Hindlimb muscle (tissue), 1 donor: Measurements from ENCODE around the gene EFNA4. TPM values are rescaled to one million over a fixed set of nuclear protein-coding genes. Genes with fewer than 3 reads are reported as not detected.
A peak's percentile ranks its signal among the peaks of the same experiment; 100 is the strongest.

Experiments
- DNase-seq: peaks from one replicate; pipeline ENCODE4 v3.0.0-alpha.2; 2013
- polyA plus RNA-seq: library from polyadenylated mRNA; unstranded; fragments of 120-200 nt; gene quantifications from one replicate; pipeline ENCODE4 v1.2.1, GENCODE V29; 2013; ENCODE audit not compliant: insufficient read length

EFNA4 gene
- polyA plus RNA-seq = 6.0 TPM

- DNase-seq = peak; percentile 89
Observed at GRCh38 chr1:155063550-155064110, at the start of gene EFNA4. Gene EFNA4, plus strand, starts transcription at chr1:155063740. Its CDS starts 84 bp downstream, at chr1:155063824.

GRCh38 chr1:155014709-155015508, 48.6 kb upstream of the EFNA4 start:
- no peak for DNase-seq

DNA sequence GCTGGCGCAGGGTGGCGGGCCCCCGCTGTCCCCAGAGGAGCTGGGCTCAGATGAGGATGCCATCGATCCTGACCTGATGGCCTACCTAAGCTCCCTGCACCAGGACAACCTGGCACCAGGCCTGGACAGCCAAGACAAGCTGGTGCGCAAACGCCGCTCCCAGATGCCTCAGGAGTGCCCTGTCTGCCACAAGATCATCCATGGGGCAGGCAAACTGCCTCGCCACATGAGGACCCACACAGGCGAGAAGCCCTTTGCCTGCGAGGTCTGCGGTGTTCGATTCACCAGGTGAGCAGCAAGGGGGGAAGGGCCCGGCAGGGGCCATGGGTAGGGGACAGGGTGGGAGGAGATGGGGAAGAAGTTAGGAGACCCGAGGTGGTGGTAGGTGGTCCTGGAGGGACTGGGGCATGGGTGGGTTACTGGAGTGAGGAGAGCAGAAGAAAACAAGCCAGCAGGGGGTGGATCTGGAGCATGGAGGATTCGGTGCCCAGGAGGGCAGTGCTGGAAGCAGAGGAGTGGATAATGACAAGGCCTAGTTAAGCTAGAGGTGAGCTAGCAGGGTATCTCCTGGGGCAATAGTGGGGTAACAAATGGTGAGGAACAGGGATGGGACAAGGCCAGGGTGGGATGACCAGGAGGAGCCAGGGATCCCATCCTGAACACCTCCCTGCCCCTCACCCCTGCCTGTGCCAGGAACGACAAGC, 47.9 kb upstream of the EFNA4 start:
- no peak for DNase-seq

DNA sequence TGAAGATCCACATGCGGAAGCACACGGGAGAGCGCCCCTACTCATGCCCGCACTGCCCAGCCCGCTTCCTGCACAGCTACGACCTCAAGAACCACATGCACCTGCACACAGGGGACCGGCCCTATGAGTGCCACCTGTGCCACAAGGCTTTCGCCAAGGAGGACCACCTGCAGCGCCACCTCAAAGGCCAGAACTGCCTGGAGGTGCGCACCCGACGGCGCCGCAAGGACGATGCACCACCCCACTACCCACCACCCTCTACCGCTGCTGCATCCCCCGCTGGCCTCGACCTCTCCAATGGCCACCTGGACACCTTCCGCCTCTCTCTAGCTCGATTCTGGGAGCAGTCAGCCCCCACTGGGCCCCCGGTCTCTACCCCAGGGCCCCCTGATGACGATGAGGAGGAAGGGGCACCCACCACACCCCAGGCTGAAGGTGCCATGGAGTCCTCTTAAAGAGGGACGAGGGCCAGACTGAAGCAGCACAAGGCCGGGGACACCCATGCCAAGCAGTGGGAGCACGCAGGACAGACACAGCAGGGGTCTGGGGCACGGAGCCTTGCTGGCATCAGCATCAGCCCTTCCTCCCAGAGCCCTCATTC, 47.2 kb upstream of the EFNA4 start:
- DNase-seq = no peak

DNA sequence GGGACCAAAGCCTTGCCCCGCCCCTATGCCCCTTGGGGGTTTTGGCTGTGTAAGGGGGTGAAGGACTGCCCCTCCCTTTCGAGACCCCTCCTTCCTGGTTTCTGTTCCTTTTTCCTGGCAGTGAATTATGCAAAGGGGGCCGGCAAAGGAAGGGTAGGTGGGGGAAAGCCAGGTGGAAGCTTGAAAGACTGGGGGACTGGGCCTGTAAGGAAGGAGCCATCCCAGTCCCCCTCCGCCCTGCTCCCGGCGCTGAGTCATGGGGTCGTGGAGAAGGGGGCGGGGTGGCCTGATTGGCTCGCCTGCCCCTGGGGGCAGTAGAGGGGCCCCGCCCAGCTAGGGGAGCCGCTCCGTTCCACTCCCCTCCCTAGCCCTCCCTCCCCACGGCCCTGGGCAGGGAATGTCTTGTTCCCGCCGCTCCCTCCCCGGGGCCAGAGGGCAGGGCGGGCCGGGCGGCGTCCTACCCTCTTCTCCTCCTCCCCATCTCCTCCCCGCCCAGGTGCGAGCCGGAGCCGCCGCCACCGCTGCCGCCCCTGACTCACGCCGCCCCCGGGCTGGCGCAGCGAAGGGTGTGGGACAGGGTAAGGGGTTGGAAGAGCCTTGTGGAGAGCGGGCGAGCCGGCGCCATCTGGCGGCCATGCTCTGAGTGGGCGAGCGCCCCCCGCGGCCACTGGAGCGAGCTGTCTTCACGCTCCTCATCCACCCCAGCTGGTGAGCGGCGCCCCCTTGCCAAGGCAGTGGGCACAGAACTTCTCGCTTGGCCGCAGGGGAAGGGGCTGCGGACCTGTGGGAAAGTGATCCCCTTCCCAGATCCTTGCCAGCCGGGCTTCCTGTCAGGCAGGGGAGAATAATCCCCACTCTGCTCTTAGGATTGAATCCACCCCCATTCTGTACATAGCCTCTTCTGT, 46.2 kb upstream of the EFNA4 start:
- DNase-seq = peak; percentile 88

DNA sequence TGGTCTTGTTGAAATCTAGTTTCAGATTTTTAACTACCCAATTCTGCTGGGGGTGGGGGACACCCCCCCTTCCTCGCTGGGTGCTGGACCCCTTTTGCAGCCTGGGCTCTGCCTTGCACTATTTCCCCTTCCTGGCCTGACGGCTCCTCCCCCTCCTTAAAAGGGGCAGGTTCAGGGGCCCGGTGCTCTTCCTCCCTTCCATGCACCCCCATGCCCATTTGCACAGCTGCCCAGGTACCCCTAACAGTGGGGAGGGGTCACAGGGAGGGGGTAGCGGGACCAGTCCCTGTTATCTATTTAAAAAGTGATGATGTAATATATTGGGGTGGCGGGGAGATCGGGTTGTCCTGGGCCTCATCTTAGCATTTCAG, 45.6 kb upstream of the EFNA4 start:
- DNase-seq = no peak

DNA sequence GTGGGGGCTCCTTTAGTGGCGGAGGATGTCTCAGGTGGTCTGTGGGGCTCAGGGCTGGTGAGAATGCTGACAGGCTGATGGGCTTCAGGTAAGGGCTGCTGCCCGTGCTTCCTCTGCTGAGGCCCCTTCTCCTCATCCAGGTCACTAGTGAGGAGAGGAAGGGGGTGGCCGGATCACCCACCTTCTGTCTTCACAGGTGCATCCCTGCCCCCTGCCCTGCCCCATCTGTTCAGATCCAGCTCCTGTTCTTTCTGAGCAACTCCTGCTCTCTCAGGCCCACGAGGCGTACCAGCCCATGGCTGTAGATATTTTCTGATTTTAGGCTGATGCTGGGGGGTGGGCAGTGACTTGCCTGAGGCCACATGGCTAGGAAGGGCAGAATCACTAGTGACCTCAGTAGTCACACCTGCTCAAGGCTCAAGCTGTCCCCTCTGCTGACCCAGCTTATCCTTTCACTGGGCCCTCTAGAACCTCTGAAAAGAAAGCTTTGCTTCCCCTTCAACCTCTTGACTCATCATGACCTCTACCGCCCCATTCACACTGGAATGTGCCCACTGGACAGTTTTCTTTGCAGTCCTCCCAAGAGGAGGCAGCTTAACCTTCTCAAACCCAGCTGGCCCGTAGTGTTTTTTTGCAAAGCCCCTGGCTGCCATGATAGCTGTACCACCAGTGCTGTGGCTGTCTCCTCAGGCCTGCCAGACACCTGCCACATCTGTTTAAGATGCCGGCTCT, 44.8 kb upstream of the EFNA4 start:
- DNase-seq = no peak

- DNase-seq = no peak
Observed at GRCh38 chr1:155019377-155020245, 43.9 kb upstream of the EFNA4 start.

DNA sequence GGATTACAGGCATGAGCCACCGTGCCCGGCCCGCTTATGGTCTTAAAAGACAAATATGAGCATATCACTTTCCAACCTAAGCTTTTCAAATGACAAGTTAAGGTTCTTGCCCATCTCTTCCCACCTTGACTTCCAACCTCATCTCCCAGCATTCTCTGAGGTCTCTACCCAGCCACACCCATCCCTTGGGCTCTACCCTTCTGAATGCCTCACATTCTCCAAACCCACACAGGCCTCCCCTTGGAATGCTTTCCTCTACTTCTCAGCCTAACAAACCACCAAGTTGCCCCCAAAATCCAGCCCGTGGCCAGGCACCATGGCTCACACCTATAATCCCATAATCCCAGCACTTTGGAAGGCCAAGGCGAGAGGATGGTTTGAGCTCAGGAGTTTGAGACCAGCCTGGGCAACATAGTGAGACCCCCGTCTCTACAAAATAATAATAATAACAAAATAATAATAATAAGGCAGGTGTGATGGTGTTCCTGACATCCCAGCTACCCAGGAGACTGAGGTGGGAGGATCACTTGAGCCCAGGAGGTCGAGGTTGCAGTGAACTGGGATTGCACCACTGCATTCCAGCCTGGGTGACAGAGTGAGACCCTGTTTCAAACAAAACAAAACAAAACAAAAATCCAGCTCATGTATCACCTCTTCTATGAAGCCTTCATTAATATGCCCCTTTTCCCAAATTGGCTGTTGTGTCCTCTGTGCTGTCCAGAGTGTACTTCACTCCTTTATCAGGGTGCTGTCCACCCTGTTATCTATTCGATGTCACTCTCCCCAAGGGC, 41.2 kb upstream of the EFNA4 start:
- no peak for DNase-seq

DNA sequence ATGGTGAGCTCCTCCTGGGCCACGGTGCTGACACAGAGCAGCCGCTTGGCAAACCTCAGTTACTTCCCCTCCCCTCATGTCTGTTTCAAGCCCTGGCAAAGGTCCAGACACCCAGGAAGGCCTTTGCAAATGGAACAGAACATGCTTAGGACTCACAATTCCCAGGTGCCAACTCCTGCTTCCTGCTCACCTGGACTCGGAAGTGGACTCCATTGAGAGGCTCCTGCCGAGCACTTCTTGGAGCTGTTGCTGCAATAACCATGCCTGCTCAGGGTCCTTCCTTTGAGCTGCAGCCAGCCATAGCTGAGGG, 40.7 kb upstream of the EFNA4 start:
- DNase-seq = no peak

GRCh38 chr1:155023627-155024026, 39.9 kb upstream of the EFNA4 start:
- DNase-seq = no peak

DNA sequence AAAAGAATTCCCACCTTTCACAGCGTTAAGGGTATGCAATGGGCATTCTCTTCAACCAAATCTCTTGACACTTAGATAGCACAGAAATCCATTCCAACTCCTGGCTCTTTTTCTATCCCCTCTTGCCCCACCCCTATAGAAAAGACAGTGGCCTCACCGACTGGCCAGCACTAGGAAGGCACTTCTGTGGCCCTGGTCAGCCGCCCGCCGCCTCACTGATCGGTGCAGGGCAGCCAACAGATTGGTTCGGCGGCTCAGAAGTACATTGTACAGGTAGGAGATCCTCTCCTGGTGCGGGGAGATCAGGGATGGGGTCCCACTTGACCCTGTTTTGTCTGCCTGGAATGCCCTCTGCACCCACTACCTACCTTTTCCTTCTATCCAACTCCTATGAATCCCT, 39.2 kb upstream of the EFNA4 start:
- no peak for DNase-seq

DNA sequence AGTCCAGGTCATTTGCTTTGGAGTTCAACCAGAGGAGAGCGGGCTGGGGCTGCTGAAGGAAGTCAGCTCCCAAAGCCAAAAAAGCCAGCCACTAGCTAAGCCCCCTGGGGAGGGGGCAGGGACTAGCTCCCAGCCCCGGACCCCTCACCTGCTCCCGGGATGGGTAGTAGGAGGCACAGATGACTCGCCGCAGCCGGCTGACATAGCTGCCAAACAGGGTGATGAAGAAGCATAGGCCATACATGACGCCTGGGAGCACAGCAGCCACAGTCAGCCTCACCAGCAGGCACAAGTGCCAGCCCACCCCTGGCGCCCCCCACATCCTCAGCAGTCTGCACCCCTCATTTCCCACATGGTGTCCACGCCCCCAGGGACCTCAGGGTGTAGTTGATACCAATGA, 37.4 kb upstream of the EFNA4 start:
- DNase-seq = no peak

DNA sequence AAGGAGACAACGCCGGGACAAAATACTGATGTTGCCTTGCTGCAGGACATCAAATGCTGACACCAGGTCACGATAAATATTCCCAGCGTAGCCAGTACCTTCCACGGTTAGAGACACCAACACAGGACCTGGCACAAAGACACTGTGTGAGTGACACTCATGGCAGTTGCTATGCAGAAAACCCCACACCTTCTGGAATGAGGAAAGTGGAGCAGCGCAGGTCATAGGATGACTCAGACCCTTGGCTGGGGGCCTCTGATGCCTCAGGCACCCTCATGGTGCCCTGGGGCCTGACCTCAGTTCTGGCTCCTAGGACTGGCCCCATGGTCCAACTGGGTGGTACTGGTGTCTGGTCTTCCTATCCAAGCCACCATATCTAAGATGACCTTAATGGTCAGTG, 37.0 kb upstream of the EFNA4 start:
- no peak for DNase-seq

DNA sequence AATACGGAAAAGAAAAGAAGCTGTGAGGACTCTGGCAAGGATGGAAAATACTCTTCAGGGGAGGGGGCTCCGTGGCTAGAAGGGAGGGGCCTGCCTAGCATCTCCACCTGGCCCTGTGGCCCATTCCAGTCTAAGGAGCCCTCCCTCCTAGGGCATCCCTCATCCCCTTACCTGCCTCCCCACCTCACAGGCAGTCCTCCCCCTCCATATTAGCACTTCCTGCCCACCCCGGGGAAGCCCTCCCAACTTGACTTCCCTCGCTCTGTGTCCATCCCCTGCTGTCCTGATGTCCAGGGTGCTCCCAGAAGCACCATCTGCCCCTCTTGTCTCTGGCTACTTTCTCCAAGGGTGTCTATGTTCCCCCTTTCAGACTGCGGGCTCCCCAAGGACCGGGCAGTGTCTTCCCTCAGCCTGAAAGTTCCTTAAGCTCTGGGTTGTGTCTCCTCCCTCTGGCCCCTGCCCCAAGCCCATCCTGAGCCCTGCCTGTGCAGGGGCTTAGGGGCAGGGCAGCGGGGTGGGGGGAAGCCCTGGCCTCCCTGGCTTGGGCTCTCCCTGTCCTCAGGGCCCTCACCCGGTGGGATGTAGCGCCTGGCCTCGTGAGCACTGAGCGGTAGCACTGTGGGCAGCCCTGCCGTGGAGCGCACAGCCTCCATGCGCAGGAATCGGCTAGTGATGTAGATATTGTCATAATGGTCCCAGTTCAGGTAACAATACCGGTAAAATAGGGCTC, 33.9 kb upstream of the EFNA4 start:
- DNase-seq = no peak

GRCh38 chr1:155030243-155030795, 33.2 kb upstream of the EFNA4 start:
- no peak for DNase-seq

GRCh38 chr1:155030899-155031298, 32.6 kb upstream of the EFNA4 start:
- DNase-seq = no peak

GRCh38 chr1:155032886-155033285, 30.7 kb upstream of the EFNA4 start:
- DNase-seq = no peak

- DNase-seq = no peak
Observed at GRCh38 chr1:155033524-155033923, 30.0 kb upstream of the EFNA4 start, which contains the start of the genes DCST1 and DCST2. Gene DCST1, plus strand, starts transcription at chr1:155033824. Its CDS starts 213 bp downstream, at chr1:155034037. Gene DCST2, minus strand, starts transcription at chr1:155033781. Its CDS starts 80 bp downstream, at chr1:155033701.
